Measurements from ENCODE around the gene RAB11FIP5. TPM values are rescaled to one million over a fixed set of nuclear protein-coding genes. Genes with fewer than 3 reads are reported as not detected.
"Not testable (repeated sequence)": the region's sequence is repeated elsewhere in the genome, so short reads cannot be mapped to it uniquely, and the experiment has no call there.

The RAB11FIP5 gene
- total RNA-seq, 6 experiments from 2014 or later, result 4.5 to 12.7 (median 9.0) TPM

- intact Hi-C loops (cut with DNase I), result no loop called here
- WGBS (ENCODE audit: insufficient coverage, low coverage, low lambda C conversion rate, missing lambda C conversion rate), result 87% methylated on average over 2 of the region's 3 CpGs
- H3K36me3 ChIP-seq, result no peaks in the 10 kb centered on the region
- DNase-seq (no peak), ATAC-seq (no peak)
- no peaks in the 10 kb centered on the region for H3K9me3 ChIP-seq
- no peak for TF ChIP-seq CTCF (IDR thresholded peaks at IDR 0.05)
- TF ChIP-seq POLR2A (IDR thresholded peaks at IDR 0.05), result no peak
- H3K27me3 ChIP-seq, result no peaks in the 10 kb centered on the region
- no peak overlapping the region for H3K4me3 ChIP-seq
- H3K4me1 ChIP-seq, result no peaks in the 10 kb centered on the region
- H3K27ac ChIP-seq, result no peak overlapping the region
Measured at GRCh38 chr2:73131807-73132206, 19.1 kb upstream of the RAB11FIP5 start.

- H3K27ac ChIP-seq, result no peak overlapping the region
- WGBS (ENCODE audit: insufficient coverage, low coverage, low lambda C conversion rate, missing lambda C conversion rate), result 48% methylated on average over 5 of the region's 5 CpGs
- ATAC-seq (no peak), DNase-seq (no peak)
- TF ChIP-seq CTCF (IDR thresholded peaks at IDR 0.05), result no peak
- no peak for TF ChIP-seq POLR2A (IDR thresholded peaks at IDR 0.05)
- H3K4me1 ChIP-seq, result no peaks in the 10 kb centered on the region
- intact Hi-C loops (cut with DNase I), result no loop called here
- no peak overlapping the region for H3K4me3 ChIP-seq
- no peaks in the 10 kb centered on the region for H3K27me3 ChIP-seq
- H3K9me3 ChIP-seq, result no peaks in the 10 kb centered on the region
- H3K36me3 ChIP-seq, result no peaks in the 10 kb centered on the region
Measured at GRCh38 chr2:73130790-73131189, 18.0 kb upstream of the RAB11FIP5 start.

GRCh38 chr2:73128841-73129535 is 16.2 kb upstream of the RAB11FIP5 start:
- WGBS (ENCODE audit: insufficient coverage, low coverage, low lambda C conversion rate, missing lambda C conversion rate), result 67% methylated on average over 6 of the region's 6 CpGs
- TF ChIP-seq POLR2A (IDR thresholded peaks at IDR 0.05) (no peak), CTCF (IDR thresholded peaks at IDR 0.05) (no peak)
- Histone ChIP-seq H3K36me3 (no peaks in the 10 kb centered on the region), H3K4me3 (no peak overlapping the region), H3K9me3 (no peaks in the 10 kb centered on the region), H3K4me1 (no peaks in the 10 kb centered on the region), H3K27ac (no peak overlapping the region), H3K27me3 (no peaks in the 10 kb centered on the region)
- DNase-seq, result no peak
- intact Hi-C loops (cut with DNase I), result no loop called here
- no peak for ATAC-seq

- no peaks in the 10 kb centered on the region for H3K4me1 ChIP-seq
- H3K4me3 ChIP-seq, result no peak overlapping the region
- WGBS (ENCODE audit: insufficient coverage, low coverage, low lambda C conversion rate, missing lambda C conversion rate), result 20% methylated on average over 1 of the region's 1 CpG
- no peak overlapping the region for H3K27ac ChIP-seq
- TF ChIP-seq POLR2A (IDR thresholded peaks at IDR 0.05) (no peak), CTCF (IDR thresholded peaks at IDR 0.05) (no peak)
- DNase-seq (no peak), ATAC-seq (no peak)
- no peaks in the 10 kb centered on the region for H3K36me3 ChIP-seq
- H3K9me3 ChIP-seq, result no peaks in the 10 kb centered on the region
- intact Hi-C loops (cut with DNase I), result no loop called here
- H3K27me3 ChIP-seq, result no peaks in the 10 kb centered on the region
Measured at GRCh38 chr2:73122536-73122935, 9.8 kb upstream of the RAB11FIP5 start.

GRCh38 chr2:73119611-73120239 is 7.0 kb upstream of the RAB11FIP5 start:
- H3K27me3 ChIP-seq; H3K9me3 ChIP-seq; intact Hi-C loops (cut with DNase I); H3K27ac ChIP-seq; ATAC-seq; H3K4me1 ChIP-seq; H3K4me3 ChIP-seq; H3K36me3 ChIP-seq; DNase-seq: not testable (repeated sequence)
- 73% methylated on average over 5 of the region's 11 CpGs for WGBS (ENCODE audit: insufficient coverage, low coverage, low lambda C conversion rate, missing lambda C conversion rate)
